Measurements from ENCODE around the gene PPP1R3F.
"Not testable (repeated sequence)": the region's sequence is repeated elsewhere in the genome, so short reads cannot be mapped to it uniquely, and the experiment has no call there.

Gene PPP1R3F

DNA sequence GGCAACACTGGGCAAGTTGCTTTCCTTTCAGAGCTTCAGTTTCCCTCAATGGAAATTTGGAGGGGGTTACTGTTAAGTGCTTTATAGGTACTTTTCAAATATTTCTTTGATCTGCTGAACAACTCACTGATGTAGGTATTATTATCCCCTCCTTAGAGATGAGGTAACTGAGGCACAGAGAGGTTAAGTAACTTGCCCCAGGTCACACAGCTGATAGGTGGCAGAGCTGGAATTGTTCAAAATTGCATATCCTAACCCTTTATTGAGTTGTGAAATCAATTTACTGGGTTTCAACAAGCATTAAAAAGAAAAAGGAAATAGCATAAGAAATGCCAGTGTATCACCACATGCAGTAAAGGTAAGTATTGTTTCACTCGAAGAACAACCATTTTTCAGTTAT lies 6.6 kb downstream of the PPP1R3F start:
- DNase-seq: no peak

DNA sequence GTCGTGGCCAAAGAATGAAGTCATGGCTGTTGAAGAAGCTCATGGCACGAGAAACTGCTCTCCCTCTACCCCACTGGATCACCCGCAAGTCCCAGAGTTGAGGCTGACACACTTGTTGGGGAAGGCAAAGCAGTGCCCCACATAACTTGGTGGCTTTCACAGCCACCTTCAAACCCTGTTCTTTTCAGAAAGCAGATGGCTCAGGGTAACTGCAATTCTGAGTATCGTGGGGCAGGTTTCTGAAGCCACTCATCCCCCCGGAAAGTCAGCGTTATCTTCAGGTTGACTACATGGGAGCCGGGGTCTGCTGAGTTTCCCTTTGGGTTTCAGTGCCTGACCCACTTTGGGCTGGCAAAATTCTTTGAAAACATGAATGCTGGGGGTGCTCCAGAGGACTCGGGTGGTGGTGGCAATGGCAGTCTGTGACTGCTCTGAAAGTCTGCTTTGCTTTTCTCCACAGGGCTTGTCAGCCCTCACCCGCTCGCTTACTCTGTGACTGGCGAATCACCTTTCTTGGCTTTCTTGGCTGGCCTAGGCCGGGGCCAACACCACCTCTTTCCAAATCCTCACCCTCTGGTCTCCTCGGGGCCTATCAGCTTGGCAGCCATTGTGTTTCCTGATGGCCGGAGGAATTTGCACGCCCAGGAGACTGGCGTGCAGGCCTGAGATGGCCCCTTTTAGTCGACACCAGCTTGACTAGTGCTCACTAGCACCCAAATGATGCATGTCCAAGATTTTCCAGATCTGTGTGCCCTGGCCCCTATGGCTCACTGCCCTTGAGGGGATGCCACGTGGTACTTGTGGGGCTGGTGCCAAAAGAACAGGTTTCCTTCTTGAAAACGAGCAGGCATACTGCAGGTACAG lies 7.3 kb downstream of the PPP1R3F start:
- DNase-seq: no peak

DNA sequence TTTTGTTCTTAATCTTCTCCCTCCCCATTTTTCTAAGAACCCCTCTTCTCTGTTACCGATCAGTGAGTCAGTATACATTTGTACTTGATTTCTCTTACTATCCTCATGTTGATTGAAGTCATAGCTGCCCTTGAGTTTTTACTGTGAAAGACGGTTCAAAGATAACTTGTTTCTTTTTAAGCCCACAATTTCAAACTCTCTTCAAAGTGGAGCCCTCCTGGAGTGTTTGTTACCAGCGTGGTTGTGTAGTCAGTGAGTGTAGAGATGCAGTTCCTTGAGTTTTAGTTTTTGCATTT lies 7.9 kb downstream of the PPP1R3F start:
- no peak for DNase-seq

DNA sequence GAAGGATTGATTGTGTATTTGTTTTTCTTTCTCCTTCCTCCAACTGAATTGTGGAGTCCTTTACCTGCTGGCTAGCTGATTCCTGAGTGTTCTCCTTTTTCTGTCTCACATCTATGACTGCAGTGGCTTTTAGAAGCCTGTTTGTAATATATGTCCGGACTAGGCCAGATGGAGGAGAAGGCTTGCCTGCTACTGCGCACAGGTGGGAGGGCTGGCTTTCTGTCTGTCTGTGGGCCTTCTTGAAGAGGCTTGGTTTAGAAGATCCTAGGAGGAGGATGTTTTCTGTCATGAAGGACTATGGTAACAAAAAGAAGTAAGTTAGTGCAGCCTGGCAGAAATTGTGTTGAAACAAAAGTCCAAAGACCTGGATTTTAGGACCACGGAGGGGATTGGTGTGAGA lies 8.5 kb downstream of the PPP1R3F start:
- no peak for DNase-seq

- peak; percentile 22 for DNase-seq
Measured at GRCh38 chrX:49282647-49283011, 13.0 kb downstream of the PPP1R3F start.

DNA sequence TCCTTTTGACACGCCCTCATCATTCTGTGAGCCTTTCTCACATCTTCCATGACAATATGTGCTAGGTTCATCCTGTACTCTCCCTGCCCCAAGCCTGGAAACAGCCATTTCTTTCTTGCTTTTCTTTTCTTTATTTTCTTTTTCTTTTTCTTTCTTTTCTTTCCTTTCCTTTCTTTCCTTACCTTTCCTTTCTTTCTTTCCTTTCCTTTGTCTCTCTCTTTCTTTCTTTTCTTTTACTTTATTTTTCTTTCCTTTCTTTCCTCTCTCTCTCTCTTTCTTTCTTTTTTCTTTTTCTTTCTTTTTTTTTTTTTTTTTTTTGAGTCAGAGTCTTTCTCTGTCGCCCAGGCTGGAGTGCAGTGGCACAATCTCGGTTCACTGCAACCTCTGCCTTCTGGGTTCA lies 14.6 kb downstream of the PPP1R3F start:
- no peak for DNase-seq

DNA sequence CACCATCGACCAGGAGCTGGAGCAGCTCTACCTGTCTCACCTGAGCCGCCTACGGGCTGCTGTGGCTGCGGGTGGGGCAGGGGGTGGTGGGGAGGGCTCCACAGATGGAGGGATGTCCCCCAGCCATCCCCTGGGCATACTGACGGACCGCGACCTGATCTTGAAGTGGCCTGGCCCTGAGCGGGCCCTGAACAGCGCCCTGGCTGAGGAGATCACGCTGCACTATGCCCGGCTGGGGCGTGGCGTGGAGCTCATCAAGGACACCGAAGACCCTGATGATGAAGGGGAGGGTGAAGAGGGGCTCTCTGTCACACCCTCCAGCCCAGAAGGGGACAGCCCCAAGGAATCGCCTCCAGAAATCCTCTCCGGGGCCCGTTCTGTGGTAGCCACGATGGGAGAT lies 16.5 kb downstream of the PPP1R3F start:
- DNase-seq: no peak

GRCh38 chrX:49286581-49286980 lies 17.0 kb downstream of the PPP1R3F start:
- DNase-seq: no peak

- no peak for DNase-seq
Measured at GRCh38 chrX:49287665-49288064, 18.1 kb downstream of the PPP1R3F start.

DNA sequence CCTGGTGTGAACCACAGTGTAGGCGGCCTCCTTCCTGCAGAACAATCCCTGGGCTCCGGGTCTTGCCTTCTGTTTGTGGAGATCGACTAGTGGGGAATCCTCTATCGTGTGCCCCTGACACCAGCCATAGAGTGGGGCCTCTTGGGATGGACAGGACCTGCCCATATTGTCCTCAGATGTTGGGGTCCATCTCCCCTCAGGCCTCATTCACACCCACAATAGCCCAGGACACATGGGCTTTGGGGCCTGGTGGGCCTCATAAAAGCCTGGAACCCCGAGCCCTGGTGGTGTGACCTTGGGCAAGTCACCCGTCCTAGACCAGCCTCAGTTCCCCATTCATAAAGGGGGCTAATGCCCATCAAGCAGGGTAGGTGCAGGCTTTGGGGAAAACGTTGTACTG lies 20.6 kb downstream of the PPP1R3F start:
- DNase-seq: no peak

DNA sequence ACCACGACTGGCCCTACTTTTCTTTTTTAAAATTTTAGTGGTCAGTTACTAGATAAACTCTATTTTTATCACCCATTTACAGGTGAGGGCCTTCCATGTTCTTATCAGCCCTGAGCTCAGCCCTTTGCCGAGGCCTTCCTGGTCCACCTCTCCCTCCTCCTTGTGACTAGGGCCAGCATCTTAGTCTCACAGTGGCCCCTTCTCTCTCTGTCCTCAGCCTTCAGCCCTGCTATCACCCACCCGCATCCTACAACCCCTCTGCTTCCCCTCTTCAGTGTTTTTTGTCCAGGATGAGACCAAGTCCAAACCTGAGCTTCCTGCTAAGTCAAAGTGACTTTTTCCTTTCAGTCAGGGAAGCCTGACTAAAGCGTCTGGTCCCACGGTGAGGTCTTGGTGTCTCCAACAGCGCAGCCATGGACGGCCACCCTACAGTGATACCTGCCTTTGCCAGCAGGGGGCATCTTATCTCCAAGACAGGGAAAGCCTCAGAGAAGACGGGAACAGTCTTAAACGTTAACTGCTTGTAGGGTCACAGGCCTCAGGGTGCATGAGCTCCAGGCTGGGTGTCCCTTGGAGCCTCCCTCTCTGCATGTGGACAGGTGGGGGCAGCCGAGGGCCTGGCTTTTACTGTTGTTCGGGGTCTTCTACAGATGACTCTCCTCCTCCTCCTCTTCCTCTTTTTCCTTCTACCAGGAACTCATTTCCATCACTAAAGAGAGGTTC lies 22.2 kb downstream of the PPP1R3F start:
- peak; percentile 13 for DNase-seq

DNA sequence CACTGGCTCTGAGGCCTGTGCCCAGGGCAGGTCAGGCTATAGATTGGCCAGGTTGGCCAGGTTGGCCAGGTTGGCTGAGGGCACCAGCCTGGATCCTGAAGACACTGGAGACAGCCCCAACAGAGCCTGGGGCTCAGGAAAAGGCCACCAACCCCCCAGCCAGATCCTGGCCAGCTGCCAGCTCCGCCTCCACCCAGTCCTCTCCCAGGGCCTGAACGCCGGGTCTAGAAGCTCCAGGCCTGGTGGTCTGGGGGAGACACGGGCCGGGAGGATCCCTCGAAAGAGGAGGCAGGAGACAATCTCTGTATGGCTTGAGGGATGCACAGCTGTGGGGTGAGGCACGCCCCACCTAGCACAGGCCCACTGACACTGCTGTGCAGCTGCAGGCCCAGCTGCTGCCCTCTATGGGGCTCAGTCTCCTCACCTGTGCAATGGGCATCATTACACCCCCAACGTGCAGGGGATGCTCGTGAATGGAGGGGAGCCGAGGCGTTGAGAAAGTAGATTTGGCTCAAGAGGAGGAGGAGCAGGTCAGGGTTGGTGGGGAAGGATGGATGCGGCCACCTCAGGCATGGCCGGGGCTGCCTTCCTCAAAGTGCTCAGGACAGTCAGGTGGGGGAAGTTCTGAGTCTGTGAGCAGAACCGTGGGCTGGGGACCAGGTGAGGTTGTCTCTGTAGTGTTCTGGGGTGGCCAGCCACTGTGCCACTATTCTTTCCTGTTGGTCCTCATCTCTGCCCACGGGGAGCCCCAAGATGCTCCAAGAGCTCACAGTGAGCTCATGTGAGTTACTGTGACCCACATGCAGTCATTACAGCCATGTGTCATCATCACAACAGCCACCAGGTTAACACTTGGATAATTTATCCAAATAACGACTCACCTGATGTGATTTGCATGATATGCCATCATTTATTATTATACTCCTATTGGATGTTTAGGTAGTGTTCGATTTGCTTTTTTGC lies 23.1 kb downstream of the PPP1R3F start:
- DNase-seq: no peak

- not testable (repeated sequence) for DNase-seq
Measured at GRCh38 chrX:49299293-49299692, 29.7 kb downstream of the PPP1R3F start.

DNA sequence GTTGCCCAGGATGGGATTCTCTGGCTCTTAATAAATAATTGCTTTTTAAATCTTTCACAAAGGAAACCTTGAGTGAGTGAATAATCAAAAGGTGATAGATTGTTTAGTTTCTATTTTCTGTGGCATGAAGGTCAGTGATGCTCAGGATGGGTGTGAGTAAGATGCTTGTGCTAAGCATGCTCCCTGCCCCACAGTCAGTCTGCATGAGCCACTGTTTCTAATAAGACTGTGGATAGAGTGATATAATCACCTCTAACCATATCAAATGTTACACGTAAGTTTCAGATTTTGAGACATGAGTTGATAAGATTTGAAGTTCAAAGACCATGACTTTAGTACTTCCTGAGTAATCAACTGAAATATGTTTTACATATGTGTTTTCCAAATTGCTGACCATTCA lies 31.1 kb downstream of the PPP1R3F start:
- DNase-seq: no peak

DNA sequence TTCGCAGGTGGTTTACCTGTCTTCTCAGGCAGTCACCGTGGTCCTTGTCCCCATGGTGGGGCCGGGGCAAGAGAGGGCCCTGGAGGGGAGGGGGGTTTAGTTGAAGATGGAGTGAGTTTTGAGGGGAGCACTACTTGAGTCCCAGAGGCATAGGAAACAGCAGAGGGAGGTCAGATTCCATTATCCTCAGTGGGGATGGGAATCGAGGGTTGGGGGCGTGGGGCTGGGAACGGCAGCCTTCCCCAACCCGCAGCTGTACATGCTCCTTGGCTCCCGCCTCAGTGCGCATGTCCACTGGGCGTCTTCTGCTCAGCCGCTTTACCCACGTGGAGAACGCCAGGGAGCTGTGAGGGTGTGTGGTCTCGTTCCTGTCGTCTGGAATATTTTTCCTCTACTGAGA lies 33.8 kb downstream of the PPP1R3F start, which contains the start of gene GAGE10:
Gene GAGE10, plus strand, starts transcription at position 301 of the 400 bp plus-strand sequence. CDS start 1,214 bp downstream, outside the sequence.
- DNase-seq: no peak

GRCh38 chrX:49307775-49308174 lies 38.2 kb downstream of the PPP1R3F start:
- DNase-seq: not testable (repeated sequence)

GRCh38 chrX:49308604-49309269 lies 39.1 kb downstream of the PPP1R3F start:
- DNase-seq: no peak

DNA sequence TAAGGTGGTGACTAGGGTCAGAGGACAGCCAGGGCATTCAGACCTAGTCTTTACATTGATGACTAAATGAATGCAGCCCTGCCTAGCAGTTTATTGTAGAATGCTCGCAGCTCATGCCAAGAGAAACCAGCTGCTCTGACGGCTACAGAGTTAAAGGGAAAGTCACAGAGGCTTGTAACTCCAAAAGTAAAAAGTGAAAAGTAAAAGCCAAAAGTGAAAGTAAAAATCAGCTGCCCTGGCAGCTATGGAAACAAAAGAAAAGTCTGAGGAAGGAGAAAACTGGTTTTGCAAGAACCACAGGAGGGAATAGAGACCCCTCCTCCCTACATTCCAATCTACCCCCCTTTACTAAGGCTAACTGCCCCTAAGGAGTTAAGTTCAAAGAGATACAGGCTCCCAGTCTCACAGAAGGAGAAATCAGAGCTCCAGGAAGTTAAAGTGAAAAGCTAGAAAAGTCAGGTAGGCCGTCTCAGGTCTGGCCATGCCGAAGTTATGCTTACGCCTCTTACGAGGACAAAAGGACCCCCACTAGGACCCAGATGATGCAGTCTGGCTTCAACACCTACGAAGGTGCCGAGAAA lies 39.9 kb downstream of the PPP1R3F start:
- DNase-seq: no peak

GRCh38 chrX:49310371-49310770 lies 40.8 kb downstream of the PPP1R3F start:
- DNase-seq: no peak

- DNase-seq: no peak
Measured at GRCh38 chrX:49312176-49312575, 42.6 kb downstream of the PPP1R3F start.

DNA sequence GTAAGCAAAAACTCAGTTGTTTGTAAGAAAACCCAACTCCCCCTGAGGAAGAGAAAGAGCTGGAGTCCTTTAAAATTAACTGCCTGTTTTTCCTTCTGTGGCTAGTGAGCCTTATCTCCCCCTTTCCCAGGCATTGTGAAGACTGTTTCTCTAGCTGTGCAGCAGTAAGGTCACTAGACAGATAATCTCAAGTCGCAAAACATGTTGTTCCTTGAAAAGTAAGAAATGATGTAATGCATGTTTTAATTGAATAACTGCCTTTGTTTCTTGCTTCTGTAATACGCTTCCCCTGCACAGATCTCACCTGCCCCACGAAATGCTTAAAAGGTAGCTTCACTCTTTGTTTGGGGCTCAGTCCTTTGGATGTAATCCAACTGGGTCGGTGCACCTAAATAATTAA lies 46.5 kb downstream of the PPP1R3F start:
- no peak for DNase-seq

- not testable (repeated sequence) for DNase-seq
Measured at GRCh38 chrX:49321737-49322136, 52.1 kb downstream of the PPP1R3F start, which contains the start of gene GAGE12J. Gene GAGE12J, plus strand, starts transcription at chrX:49322037. Its CDS starts 1,157 bp downstream, at chrX:49323194.

Measured in NCI-H1092 treated with DMSO at 0.1 percent for 48 hours (cell line).